Liver (tissue), 9 donors: ENCODE data around the gene ZNF808. TPM values are rescaled to one million over a fixed set of nuclear protein-coding genes. Genes with fewer than 3 reads are reported as not detected.

Experiments
- DNase-seq: peaks from one replicate; pipeline ENCODE4 v3.0.0-alpha.2; 2017; ENCODE audit warnings: low spot score
- H3K27ac ChIP-seq, 2 donors: one replicate each; pipeline ENCODE4 v1.7.0; 2013; ENCODE audit warnings: inconsistent platforms in 2 of 2, low read length in 2 of 2, control low read depth in 1 of 2, low read depth in 1 of 2, mild to moderate bottlenecking in 1 of 2
- H3K27me3 ChIP-seq, 4 donors: one replicate each; pipeline versions ENCODE4 v1.6.1 to v1.7.0; 2013; ENCODE audit warnings: low read length in 3 of 4, inconsistent platforms in 1 of 4, mild to moderate bottlenecking in 1 of 4, moderate library complexity in 1 of 4; ENCODE audit not compliant: control insufficient read depth in 4 of 4, insufficient read depth in 4 of 4
- H3K36me3 ChIP-seq, 4 donors: one replicate each; pipeline versions ENCODE4 v1.6.1 to v1.7.0; 2013; ENCODE audit warnings: low read length in 3 of 4, mild to moderate bottlenecking in 3 of 4, low read depth in 1 of 4, moderate library complexity in 1 of 4; ENCODE audit not compliant: control insufficient read depth in 4 of 4, insufficient read depth in 3 of 4
- H3K4me1 ChIP-seq, 4 donors: one replicate each; pipeline versions ENCODE4 v1.6.1 to v1.7.0; 2013; ENCODE audit warnings: low read length in 3 of 4, mild to moderate bottlenecking in 3 of 4, moderate library complexity in 1 of 4; ENCODE audit not compliant: control insufficient read depth in 4 of 4, insufficient read depth in 4 of 4
- H3K4me3 ChIP-seq, 3 donors: one replicate each; pipeline versions ENCODE4 v1.6.1 to v1.7.0; 2013; ENCODE audit warnings: low read length in 3 of 3, control low read depth in 1 of 3, low read depth in 1 of 3, mild to moderate bottlenecking in 1 of 3
- H3K9ac ChIP-seq, 2 donors: one replicate each; pipeline ENCODE4 v1.7.0; 2013; ENCODE audit warnings: low read length in 2 of 2, mild to moderate bottlenecking in 2 of 2, moderate library complexity in 2 of 2, control low read depth in 1 of 2, low read depth in 1 of 2
- H3K9me3 ChIP-seq, 4 donors: one replicate each; pipeline versions ENCODE4 v1.6.1 to v1.7.0; 2013; ENCODE audit warnings: low read length in 3 of 4; ENCODE audit not compliant: control insufficient read depth in 4 of 4
- ATF3 ChIP-seq: IDR thresholded peaks from 2 replicates; pipeline ENCODE4 v1.6.1; 2016; ENCODE audit warnings: antibody characterized with exemption
- CTCF ChIP-seq: fragments of 150-350 bp; IDR thresholded peaks from 2 replicates; pipeline ENCODE4 v1.5.1; 2017; ENCODE audit warnings: improper control_type of control experiment, low read depth, low read length; ENCODE audit not compliant: missing input control
- FOXA1 ChIP-seq: IDR thresholded peaks from 2 replicates; pipeline ENCODE4 v1.6.1; 2016; ENCODE audit warnings: antibody characterized with exemption
- FOXA2 ChIP-seq: IDR thresholded peaks from 2 replicates; pipeline ENCODE4 v1.6.1; 2016; ENCODE audit warnings: antibody characterized with exemption
- GABPA ChIP-seq, 2 donors: IDR thresholded peaks in 1 of 2; conservative IDR thresholded peaks in 1 of 2; 2 replicates each; pipeline ENCODE4 v1.6.1; 2016; ENCODE audit warnings: antibody characterized with exemption in 2 of 2, mild to moderate bottlenecking in 1 of 2, moderate library complexity in 1 of 2
- HNF4A ChIP-seq, 2 donors: conservative IDR thresholded peaks; 2 replicates each; pipeline ENCODE4 v1.6.1; 2016; ENCODE audit warnings: antibody characterized with exemption in 2 of 2, mild to moderate bottlenecking in 2 of 2
- JUND ChIP-seq, 2 donors: IDR thresholded peaks; 2 replicates each; pipeline ENCODE4 v1.6.1; 2016; ENCODE audit warnings: antibody characterized with exemption in 2 of 2
- NR2F2 ChIP-seq: IDR thresholded peaks from 2 replicates; pipeline ENCODE4 v1.6.1; 2016; ENCODE audit warnings: antibody characterized with exemption
- RAD21 ChIP-seq, 2 donors: IDR thresholded peaks; 2 replicates each; pipeline ENCODE4 v1.6.1; 2016; ENCODE audit warnings: antibody characterized with exemption in 2 of 2, mild to moderate bottlenecking in 2 of 2
- RXRA ChIP-seq, 2 donors: IDR thresholded peaks; 2 replicates each; pipeline ENCODE4 v1.6.1; 2017 to 2018; ENCODE audit warnings: antibody characterized with exemption in 2 of 2, mild to moderate bottlenecking in 1 of 2
- SP1 ChIP-seq: IDR thresholded peaks from 2 replicates; pipeline ENCODE4 v1.6.1; 2018; ENCODE audit warnings: antibody characterized with exemption, mild to moderate bottlenecking
- YY1 ChIP-seq: IDR thresholded peaks from 2 replicates; pipeline ENCODE4 v1.6.1; 2016; ENCODE audit warnings: antibody characterized with exemption, mild to moderate bottlenecking
- WGBS: extraction: QIAGEN DNeasy Blood & Tissue Kit; methylation state at CpG from one replicate; pipeline ENCODE4 v1.1.7; 2013; 5-methylcytosine and 5-hydroxymethylcytosine counted together
- polyA plus RNA-seq, 2 donors: library from polyadenylated mRNA; stranded (reverse) in 1 of 2; unstranded in 1 of 2; fragments of 200-250 nt in 1 of 2; fragments of >200 nt in 1 of 2; fragmentation: Nextera tagmentation in 1 of 2; extraction: Ambion mirVana in 1 of 2; gene quantifications; one replicate each; pipeline versions ENCODE4 v1.2.1 to v1.2.3, GENCODE V29; 2013 to 2015
- total RNA-seq, 2 donors: library from RNA; depleted of rRNA; stranded (reverse); fragments of >200 nt; gene quantifications; one replicate each; pipeline ENCODE4 v1.2.3, GENCODE V29; 2014
- TF ChIP-seq, protein P1 (sequence below): IDR thresholded peaks from 2 replicates; pipeline ENCODE4 v1.6.1; 2016; ENCODE audit warnings: antibody characterized with exemption
- TF ChIP-seq, protein P2 (sequence below): IDR thresholded peaks from 2 replicates; pipeline ENCODE4 v1.6.1; 2016; ENCODE audit warnings: antibody characterized with exemption, mild to moderate bottlenecking
- donor health status: healthy.
- donor health status: healthy.
- donor health status: healthy.
- donor health status: healthy.
- donor health status: healthy.

ZNF808 gene
- total and polyA plus RNA-seq, 4 donors = 0.88 to 9.4 (median 5.2) TPM

DNA sequence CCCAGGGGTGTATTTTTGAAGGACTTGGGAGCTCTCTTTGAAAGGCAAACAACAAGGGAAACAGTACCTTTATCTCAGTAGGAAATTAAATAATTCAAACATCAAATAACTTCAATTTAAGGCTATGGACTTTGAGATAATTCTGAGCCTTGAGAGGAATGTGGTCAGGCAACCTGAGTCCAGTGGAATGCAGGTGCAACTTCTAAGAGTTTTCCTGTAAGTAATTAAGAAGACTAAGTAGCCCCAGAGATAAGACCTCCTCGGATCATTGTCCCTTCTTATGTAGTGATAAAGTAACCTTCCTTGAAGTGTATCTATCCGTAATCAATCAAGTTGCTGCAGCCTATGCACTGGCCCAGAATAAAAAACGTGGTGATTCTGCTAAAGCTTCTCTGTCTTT lies 71.8 kb downstream of the ZNF808 start:
- no peak overlapping the region for H3K4me3 ChIP-seq
- WGBS = 79% methylated on average over 3 of the region's 3 CpGs
- H3K9ac ChIP-seq = no peak overlapping the region
- H3K4me1 ChIP-seq = peaks cover 0 to 11% (median 1%) of the 10 kb centered on the region in 4 donors
- H3K27me3 ChIP-seq = no peaks in the 10 kb centered on the region
- peaks cover 0 to 7% (median 3%) of the 10 kb centered on the region in 4 donors for H3K36me3 ChIP-seq
- H3K9me3 ChIP-seq = peaks cover 4 to 19% (median 14%) of the 10 kb centered on the region in 4 donors
- no peak for DNase-seq
- H3K27ac ChIP-seq = no peak overlapping the region
- no peak for TF ChIP-seq RXRA (IDR thresholded peaks at IDR 0.05)
- no peak for TF ChIP-seq GABPA (IDR thresholded peaks at IDR 0.05 in 1 of 2, conservative IDR thresholded peaks at IDR 0.05 in 1 of 2)
- TF ChIP-seq, protein P1, sequence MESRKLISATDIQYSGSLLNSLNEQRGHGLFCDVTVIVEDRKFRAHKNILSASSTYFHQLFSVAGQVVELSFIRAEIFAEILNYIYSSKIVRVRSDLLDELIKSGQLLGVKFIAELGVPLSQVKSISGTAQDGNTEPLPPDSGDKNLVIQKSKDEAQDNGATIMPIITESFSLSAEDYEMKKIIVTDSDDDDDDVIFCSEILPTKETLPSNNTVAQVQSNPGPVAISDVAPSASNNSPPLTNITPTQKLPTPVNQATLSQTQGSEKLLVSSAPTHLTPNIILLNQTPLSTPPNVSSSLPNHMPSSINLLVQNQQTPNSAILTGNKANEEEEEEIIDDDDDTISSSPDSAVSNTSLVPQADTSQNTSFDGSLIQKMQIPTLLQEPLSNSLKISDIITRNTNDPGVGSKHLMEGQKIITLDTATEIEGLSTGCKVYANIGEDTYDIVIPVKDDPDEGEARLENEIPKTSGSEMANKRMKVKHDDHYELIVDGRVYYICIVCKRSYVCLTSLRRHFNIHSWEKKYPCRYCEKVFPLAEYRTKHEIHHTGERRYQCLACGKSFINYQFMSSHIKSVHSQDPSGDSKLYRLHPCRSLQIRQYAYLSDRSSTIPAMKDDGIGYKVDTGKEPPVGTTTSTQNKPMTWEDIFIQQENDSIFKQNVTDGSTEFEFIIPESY = no peak
- no peak for TF ChIP-seq FOXA1
- no peak for TF ChIP-seq ATF3
- TF ChIP-seq FOXA2 = no peak
- no peak for TF ChIP-seq SP1

DNA sequence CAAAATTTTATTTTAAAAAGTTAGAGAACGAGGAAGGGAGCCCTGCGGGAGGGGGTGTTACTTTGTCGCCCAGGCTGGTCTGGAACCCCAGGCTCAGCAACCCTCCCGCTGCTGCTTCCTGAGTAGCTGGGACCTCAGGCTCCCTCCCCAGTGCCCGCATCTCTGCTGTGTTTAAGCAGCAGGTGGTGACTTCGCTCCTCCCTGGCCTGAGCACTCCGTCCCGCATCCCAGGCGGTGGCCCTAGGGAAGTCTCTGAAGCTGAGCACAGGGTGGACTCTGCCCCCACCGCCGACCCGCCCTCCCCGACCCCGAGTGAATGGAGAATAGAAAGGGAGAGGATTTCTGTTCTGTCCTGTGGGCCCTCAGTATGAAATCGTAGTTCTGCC lies 73.2 kb downstream of the ZNF808 start:
- peaks cover 0 to 11% (median 1%) of the 10 kb centered on the region in 4 donors for H3K4me1 ChIP-seq
- WGBS = 7% methylated on average over 15 of the region's 15 CpGs
- no peak overlapping the region for H3K27ac ChIP-seq
- no peaks in the 10 kb centered on the region for H3K27me3 ChIP-seq
- no peak for TF ChIP-seq FOXA2
- H3K4me3 ChIP-seq = peak overlapping the region; percentile 35 to 70 (median 58)
- peaks cover 7 to 20% (median 17%) of the 10 kb centered on the region in 4 donors for H3K9me3 ChIP-seq
- peaks cover 0 to 7% (median 3%) of the 10 kb centered on the region in 4 donors for H3K36me3 ChIP-seq
- no peak for DNase-seq
- no peak overlapping the region for H3K9ac ChIP-seq

DNA sequence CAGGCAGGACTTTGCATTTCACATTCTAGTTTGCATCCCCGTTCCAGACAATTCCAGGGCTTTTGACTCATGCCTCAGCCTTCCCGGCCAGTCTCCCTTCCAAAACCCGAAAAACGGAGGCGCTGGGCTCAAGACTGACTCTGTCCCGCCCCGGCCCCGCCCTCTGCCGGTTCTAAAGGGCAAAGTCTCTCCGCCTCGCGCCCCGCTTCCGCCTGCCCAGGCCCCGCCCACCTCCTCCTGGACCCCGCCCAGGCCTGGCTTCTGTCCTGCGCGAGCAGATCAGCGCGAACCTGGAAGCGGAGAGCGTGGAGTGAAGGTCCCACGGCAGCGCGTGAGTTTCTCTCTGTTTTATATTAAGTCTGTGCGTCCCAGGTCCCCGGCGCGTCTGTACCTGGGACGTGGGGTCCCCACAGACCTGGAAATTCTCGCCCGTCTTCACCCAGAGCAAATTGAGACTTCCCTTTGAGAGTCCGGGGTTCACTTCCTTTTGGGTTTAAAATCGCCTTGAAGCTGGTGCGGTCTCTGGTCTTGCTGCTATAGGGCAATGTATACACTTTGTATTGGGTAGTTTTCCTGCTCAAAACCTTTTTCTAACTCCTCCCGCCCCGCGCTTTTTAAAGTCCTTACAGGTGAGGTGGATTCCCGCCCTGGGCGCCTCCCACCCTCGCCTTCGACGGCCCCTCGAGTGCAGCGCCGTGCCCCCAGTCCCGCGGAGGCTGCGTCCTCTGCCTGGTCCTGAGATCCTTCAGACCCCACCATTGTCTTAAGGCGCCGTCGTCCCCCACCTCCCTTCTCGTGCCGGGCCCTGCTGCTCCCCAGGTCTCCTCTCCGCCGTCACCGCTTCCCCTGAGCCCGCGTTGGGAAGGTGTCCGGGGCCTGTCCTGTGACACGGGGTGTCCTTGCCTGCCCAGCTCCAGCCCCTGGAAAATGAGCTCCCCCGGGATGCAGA lies 73.8 kb downstream of the ZNF808 start:
- Histone ChIP-seq H3K4me3 (peak overlapping the region; percentile 58 to 70 (median 62)), H3K36me3 (peaks cover 0 to 3% (median 0%) of the 10 kb centered on the region in 4 donors), H3K9me3 (peaks cover 9 to 22% (median 16%) of the 10 kb centered on the region in 4 donors), H3K27me3 (no peaks in the 10 kb centered on the region), H3K4me1 (peaks cover 0 to 11% (median 1%) of the 10 kb centered on the region in 4 donors), H3K27ac (peak overlapping the region in 1 of 2 donors; percentile 57), H3K9ac (peak overlapping the region; percentile 33 to 65)
- DNase-seq = peak; percentile 95
- 2% methylated on average over 62 of the region's 62 CpGs for WGBS
- peak; percentile 51 to 85 for TF ChIP-seq GABPA (IDR thresholded peaks at IDR 0.05 in 1 of 2, conservative IDR thresholded peaks at IDR 0.05 in 1 of 2)
- peak; percentile 24 for TF ChIP-seq CTCF
- TF ChIP-seq RAD21 (IDR thresholded peaks at IDR 0.05) = peak; percentile 28 to 63
- peak; percentile 57 for TF ChIP-seq YY1
- TF ChIP-seq SP1 = peak; percentile 75
- TF ChIP-seq HNF4A (conservative IDR thresholded peaks at IDR 0.05) = peak; percentile 84 to 85
- TF ChIP-seq NR2F2 = peak; percentile 20
- TF ChIP-seq, protein P1 = no peak
- TF ChIP-seq ATF3 = no peak
- TF ChIP-seq JUND (IDR thresholded peaks at IDR 0.05) = no peak
- TF ChIP-seq FOXA1 = no peak
- TF ChIP-seq FOXA2 = no peak
- TF ChIP-seq RXRA (IDR thresholded peaks at IDR 0.05) = no peak
- TF ChIP-seq, protein P2, sequence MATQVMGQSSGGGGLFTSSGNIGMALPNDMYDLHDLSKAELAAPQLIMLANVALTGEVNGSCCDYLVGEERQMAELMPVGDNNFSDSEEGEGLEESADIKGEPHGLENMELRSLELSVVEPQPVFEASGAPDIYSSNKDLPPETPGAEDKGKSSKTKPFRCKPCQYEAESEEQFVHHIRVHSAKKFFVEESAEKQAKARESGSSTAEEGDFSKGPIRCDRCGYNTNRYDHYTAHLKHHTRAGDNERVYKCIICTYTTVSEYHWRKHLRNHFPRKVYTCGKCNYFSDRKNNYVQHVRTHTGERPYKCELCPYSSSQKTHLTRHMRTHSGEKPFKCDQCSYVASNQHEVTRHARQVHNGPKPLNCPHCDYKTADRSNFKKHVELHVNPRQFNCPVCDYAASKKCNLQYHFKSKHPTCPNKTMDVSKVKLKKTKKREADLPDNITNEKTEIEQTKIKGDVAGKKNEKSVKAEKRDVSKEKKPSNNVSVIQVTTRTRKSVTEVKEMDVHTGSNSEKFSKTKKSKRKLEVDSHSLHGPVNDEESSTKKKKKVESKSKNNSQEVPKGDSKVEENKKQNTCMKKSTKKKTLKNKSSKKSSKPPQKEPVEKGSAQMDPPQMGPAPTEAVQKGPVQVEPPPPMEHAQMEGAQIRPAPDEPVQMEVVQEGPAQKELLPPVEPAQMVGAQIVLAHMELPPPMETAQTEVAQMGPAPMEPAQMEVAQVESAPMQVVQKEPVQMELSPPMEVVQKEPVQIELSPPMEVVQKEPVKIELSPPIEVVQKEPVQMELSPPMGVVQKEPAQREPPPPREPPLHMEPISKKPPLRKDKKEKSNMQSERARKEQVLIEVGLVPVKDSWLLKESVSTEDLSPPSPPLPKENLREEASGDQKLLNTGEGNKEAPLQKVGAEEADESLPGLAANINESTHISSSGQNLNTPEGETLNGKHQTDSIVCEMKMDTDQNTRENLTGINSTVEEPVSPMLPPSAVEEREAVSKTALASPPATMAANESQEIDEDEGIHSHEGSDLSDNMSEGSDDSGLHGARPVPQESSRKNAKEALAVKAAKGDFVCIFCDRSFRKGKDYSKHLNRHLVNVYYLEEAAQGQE = no peak
